Skeletal muscle tissue (tissue), 4 donors: ENCODE measurements around the gene MLYCD. TPM values are rescaled to one million over a fixed set of nuclear protein-coding genes. Genes with fewer than 3 reads are reported as not detected.

Experiments
- H3K27ac ChIP-seq: one replicate; pipeline ENCODE4 v1.7.0; 2013; ENCODE audit warnings: mild to moderate bottlenecking, low read depth, low read length, inconsistent platforms
- H3K27me3 ChIP-seq, 3 donors: one replicate each; pipeline ENCODE4 v1.7.0; 2013; ENCODE audit warnings: low read length in 3 of 3; ENCODE audit not compliant: control insufficient read depth in 3 of 3, insufficient read depth in 3 of 3
- H3K36me3 ChIP-seq, 3 donors: one replicate each; pipeline ENCODE4 v1.7.0; 2013; ENCODE audit warnings: low read length in 3 of 3; ENCODE audit not compliant: control insufficient read depth in 3 of 3, insufficient read depth in 3 of 3
- H3K4me1 ChIP-seq, 3 donors: one replicate each; pipeline ENCODE4 v1.7.0; 2013; ENCODE audit warnings: low read length in 3 of 3, mild to moderate bottlenecking in 3 of 3; ENCODE audit not compliant: control insufficient read depth in 3 of 3, insufficient read depth in 3 of 3
- H3K4me3 ChIP-seq, 3 donors: one replicate each; pipeline ENCODE4 v1.7.0; 2013; ENCODE audit warnings: low read length in 3 of 3
- H3K9ac ChIP-seq, 3 donors: one replicate each; pipeline ENCODE4 v1.7.0; 2013; ENCODE audit warnings: low read length in 3 of 3, mild to moderate bottlenecking in 3 of 3, moderate library complexity in 2 of 3, low read depth in 1 of 3
- H3K9me3 ChIP-seq, 3 donors: one replicate each; pipeline ENCODE4 v1.7.0; 2013; ENCODE audit warnings: low read length in 3 of 3; ENCODE audit not compliant: control insufficient read depth in 3 of 3
- total RNA-seq: library from RNA; depleted of rRNA; stranded (reverse); fragments of >200 nt; gene quantifications from one replicate; pipeline ENCODE4 v1.2.3, GENCODE V29; 2014
- donor health status: Osteomylitis.

Gene MLYCD
- total RNA-seq, 1 donor from 2014 or later: 3.1 TPM

DNA sequence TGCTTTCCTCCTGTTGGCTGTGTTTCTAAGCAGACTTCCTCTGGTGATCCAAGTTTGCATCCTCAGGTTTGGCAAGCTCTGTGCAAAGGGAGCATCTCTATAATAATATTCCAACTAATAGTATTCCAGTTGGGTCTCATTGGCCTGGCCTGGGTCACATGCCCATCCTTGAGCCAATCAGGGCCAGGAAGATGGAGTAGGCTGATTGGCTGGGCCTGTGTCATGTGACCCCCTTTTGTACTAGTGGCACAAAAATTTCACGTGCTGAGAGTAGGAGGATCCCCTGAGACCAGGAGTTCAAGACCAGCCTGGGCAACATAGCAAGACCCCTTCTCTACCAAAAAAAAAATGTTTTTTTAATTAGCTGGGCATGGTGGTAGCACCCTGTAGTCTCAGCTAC is 35.2 kb upstream of the MLYCD start:
- Histone ChIP-seq H3K4me3 (no peak overlapping the region), H3K27me3 (no peaks in the 10 kb centered on the region), H3K36me3 (no peaks in the 10 kb centered on the region), H3K4me1 (no peaks in the 10 kb centered on the region), H3K9ac (no peak overlapping the region), H3K27ac (no peak overlapping the region), H3K9me3 (no peaks in the 10 kb centered on the region)

- Histone ChIP-seq H3K4me1 (no peaks in the 10 kb centered on the region), H3K9me3 (no peaks in the 10 kb centered on the region), H3K4me3 (no peak overlapping the region), H3K27ac (no peak overlapping the region), H3K27me3 (peaks cover 0 to 3% (median 0%) of the 10 kb centered on the region in 3 donors), H3K9ac (no peak overlapping the region), H3K36me3 (no peaks in the 10 kb centered on the region)
Observed at GRCh38 chr16:83870830-83871229, 28.1 kb upstream of the MLYCD start.

DNA sequence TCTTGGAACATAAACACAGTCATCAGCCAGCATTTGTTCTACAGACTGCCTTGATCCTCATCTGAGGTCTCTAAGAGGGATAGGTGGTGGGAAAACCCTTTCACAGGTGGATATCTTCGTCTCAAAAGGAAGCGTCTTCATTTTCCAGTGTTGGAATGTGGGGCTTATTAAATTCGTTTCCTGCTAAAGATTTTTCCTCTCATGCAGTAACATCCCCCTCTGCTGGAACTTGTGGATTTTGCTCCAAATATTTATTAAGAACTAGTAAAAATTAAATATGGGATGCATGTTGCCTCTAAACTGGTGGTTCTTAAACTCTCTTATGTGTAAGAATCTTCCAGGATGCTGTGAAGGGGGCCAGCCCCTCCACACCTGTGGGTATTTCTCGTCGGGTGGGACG is 20.1 kb upstream of the MLYCD start:
- no peak overlapping the region for H3K9ac ChIP-seq
- H3K36me3 ChIP-seq: no peaks in the 10 kb centered on the region
- no peak overlapping the region for H3K4me3 ChIP-seq
- H3K9me3 ChIP-seq: no peaks in the 10 kb centered on the region
- H3K4me1 ChIP-seq: peaks cover 0 to 3% (median 0%) of the 10 kb centered on the region in 3 donors
- no peaks in the 10 kb centered on the region for H3K27me3 ChIP-seq
- H3K27ac ChIP-seq: no peak overlapping the region

DNA sequence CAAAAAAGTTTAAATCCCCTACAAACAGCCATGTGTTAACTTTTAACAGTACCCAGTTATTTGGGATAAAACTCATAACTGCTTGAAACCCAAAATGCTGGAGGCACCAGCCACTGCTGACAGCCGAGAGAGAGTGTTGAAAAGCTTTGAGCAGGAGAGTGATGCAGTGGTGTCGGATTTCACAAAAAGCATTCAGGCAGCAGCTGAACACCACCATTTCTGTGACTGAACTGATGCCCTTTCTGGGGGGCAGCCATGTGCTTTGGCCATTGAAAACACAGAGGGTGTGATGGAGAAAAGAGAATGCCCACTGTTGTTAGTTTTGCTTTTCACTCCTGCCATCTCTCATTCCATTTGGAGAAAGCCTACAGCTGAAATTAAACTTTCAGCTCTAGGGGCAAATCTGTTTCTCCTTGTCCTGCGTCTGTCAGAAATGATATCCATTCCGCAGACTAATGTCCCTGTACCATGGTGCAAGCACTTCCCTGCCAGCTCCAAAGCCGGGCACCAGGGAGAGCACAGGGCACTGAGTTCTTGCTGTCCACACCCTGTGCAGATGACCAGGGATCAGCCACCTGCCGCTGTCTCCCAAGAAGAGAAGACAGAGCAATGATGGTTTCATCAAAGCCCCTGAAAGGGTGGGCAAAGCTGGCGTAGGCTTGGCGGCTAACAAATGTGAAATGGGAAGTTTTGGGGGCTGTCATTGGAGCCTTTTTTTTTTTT is 16.6 kb upstream of the MLYCD start:
- Histone ChIP-seq H3K27me3 (no peaks in the 10 kb centered on the region), H3K27ac (no peak overlapping the region), H3K4me3 (no peak overlapping the region), H3K4me1 (peaks cover 0 to 3% (median 0%) of the 10 kb centered on the region in 3 donors), H3K9ac (no peak overlapping the region), H3K36me3 (no peaks in the 10 kb centered on the region), H3K9me3 (no peaks in the 10 kb centered on the region)

GRCh38 chr16:83886199-83886971 is 12.5 kb upstream of the MLYCD start:
- no peaks in the 10 kb centered on the region for H3K9me3 ChIP-seq
- no peaks in the 10 kb centered on the region for H3K36me3 ChIP-seq
- peaks cover 0 to 8% (median 4%) of the 10 kb centered on the region in 3 donors for H3K4me1 ChIP-seq
- no peak overlapping the region for H3K4me3 ChIP-seq
- no peak overlapping the region for H3K9ac ChIP-seq
- H3K27me3 ChIP-seq: no peaks in the 10 kb centered on the region
- no peak overlapping the region for H3K27ac ChIP-seq

- Histone ChIP-seq H3K9me3 (peaks cover 0 to 5% (median 0%) of the 10 kb centered on the region in 3 donors), H3K36me3 (no peaks in the 10 kb centered on the region), H3K27me3 (no peaks in the 10 kb centered on the region), H3K27ac (no peak overlapping the region), H3K4me1 (peaks cover 0 to 8% (median 4%) of the 10 kb centered on the region in 3 donors), H3K4me3 (no peak overlapping the region), H3K9ac (no peak overlapping the region)
Observed at GRCh38 chr16:83887080-83887479, 11.8 kb upstream of the MLYCD start.

GRCh38 chr16:83887564-83887963 is 11.4 kb upstream of the MLYCD start:
- H3K9me3 ChIP-seq: peaks cover 0 to 5% (median 0%) of the 10 kb centered on the region in 3 donors
- peak overlapping the region in 1 of 3 donors; percentile 49 for H3K4me3 ChIP-seq
- H3K27ac ChIP-seq: no peak overlapping the region
- no peak overlapping the region for H3K9ac ChIP-seq
- no peaks in the 10 kb centered on the region for H3K27me3 ChIP-seq
- no peaks in the 10 kb centered on the region for H3K36me3 ChIP-seq
- peaks cover 0 to 4% (median 4%) of the 10 kb centered on the region in 3 donors for H3K4me1 ChIP-seq

DNA sequence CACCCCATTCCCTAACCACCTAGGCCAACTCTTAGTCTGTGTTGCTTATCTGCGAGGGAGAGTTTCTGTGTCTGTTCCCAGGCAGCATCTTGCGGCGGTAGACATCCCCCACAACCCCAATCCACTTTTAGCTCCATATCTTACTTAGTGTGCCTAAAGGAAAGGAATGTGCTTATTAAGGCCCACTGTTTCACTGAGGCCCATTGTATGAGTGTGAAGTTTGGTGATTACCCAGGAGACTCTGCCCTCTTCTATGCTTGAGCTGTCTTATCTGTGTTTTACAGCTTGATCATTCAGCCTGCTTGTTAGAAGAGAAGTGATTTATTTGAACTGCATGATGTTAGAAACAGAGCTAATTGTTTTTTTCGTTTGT is 10.3 kb upstream of the MLYCD start:
- Histone ChIP-seq H3K4me1 (peaks cover 0 to 4% (median 4%) of the 10 kb centered on the region in 3 donors), H3K27me3 (no peaks in the 10 kb centered on the region), H3K9ac (no peak overlapping the region), H3K36me3 (no peaks in the 10 kb centered on the region), H3K9me3 (peaks cover 0 to 5% (median 0%) of the 10 kb centered on the region in 3 donors), H3K27ac (no peak overlapping the region), H3K4me3 (no peak overlapping the region)

DNA sequence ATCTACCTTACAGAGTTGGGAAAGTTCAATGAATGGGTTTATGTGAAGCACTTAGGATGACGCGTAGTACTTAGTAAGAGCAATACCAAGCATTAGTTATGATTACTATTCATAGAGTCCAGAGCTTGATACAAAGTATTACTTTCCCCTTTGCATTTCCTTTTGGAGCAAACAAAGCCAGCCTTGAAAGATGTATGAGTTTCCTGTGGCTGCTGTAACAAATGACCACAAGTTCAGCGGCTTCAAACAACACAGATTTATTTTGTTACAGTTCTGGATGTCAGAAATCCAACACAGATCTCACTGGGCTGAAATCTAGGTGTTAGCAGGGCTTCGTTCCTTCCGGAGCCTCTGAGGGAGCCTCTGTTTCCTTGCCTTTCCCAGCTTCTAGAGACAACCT is 8.6 kb upstream of the MLYCD start:
- H3K4me1 ChIP-seq: peaks cover 0 to 4% (median 4%) of the 10 kb centered on the region in 3 donors
- H3K27ac ChIP-seq: no peak overlapping the region
- peaks cover 0 to 5% (median 0%) of the 10 kb centered on the region in 3 donors for H3K9me3 ChIP-seq
- no peak overlapping the region for H3K4me3 ChIP-seq
- H3K9ac ChIP-seq: no peak overlapping the region
- H3K27me3 ChIP-seq: no peaks in the 10 kb centered on the region
- no peaks in the 10 kb centered on the region for H3K36me3 ChIP-seq

DNA sequence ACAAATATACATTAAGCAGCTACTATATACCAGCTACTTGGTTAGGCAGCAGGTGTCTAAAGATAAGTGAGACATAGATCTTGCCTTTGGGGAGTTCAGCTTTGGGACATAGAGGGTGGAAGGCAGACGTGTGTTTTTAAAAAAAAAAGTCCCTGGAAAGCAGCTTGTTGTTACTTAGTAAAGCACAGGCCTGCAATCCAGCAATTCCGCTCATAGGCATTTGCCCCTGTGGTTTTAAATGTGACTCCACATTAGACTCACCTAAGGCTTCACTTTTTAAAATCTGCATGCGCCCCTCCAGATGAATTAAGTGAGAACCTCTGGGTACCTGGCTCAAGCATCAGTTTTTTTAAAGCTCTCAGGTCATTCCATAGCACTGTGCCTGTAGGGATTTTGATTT is 7.2 kb upstream of the MLYCD start:
- Histone ChIP-seq H3K4me3 (no peak overlapping the region), H3K36me3 (no peaks in the 10 kb centered on the region), H3K27me3 (no peaks in the 10 kb centered on the region), H3K9ac (no peak overlapping the region), H3K4me1 (peaks cover 0 to 4% (median 4%) of the 10 kb centered on the region in 3 donors), H3K27ac (no peak overlapping the region), H3K9me3 (peaks cover 0 to 5% (median 0%) of the 10 kb centered on the region in 3 donors)
